Naive thymus-derived CD8-positive, alpha-beta T cell (primary cell): ENCODE data around the gene PRSS35. TPM values are rescaled to one million over a fixed set of nuclear protein-coding genes. Genes with fewer than 3 reads are reported as not detected.
"Not testable (repeated sequence)": the region's sequence is repeated elsewhere in the genome, so short reads cannot be mapped to it uniquely, and the experiment has no call there.

Experiments used
- ATAC-seq, 2 donors: fragments of 150-1000 bp; cut with Tn5 transposase in 1 of 2; sonication (Bioruptor Pico), chemical (Tn5 transposase) in 1 of 2; 1 replicate in 1 of 2; 2 replicates in 1 of 2; pipeline ENCODE4 v1.10.0; 2021; ENCODE audit warnings: mild to moderate bottlenecking in 2 of 2, moderate library complexity in 2 of 2
- POLR2A ChIA-PET: fragments of 350-600 bp; sonication (Branson Sonifier 250); formaldehyde crosslinking; loops from one replicate; lab custom pipeline; 2021; ENCODE audit warnings: antibody characterized with exemption; lab: Charles Lee
- DNase-seq, 10 donors: peaks; one replicate each; pipeline versions ENCODE4 v3.0.0 to v3.0.0-alpha.2; 2020 to 2022
- H3K27ac Mint-ChIP-seq, 10 donors: one replicate each; pipeline ENCODE4 v1.8.0; 2020 to 2022; ENCODE audit warnings: mild to moderate bottlenecking in 10 of 10, mixed read lengths in 10 of 10, moderate library complexity in 4 of 10, inconsistent platforms in 1 of 10
- H3K27me3 Mint-ChIP-seq, 5 donors: one replicate each; pipeline ENCODE4 v1.8.0; 2021 to 2022; ENCODE audit warnings: mixed read lengths in 5 of 5
- H3K36me3 Mint-ChIP-seq, 3 donors: one replicate each; pipeline ENCODE4 v1.8.0; 2020 to 2022; ENCODE audit warnings: mixed read lengths in 3 of 3, mild to moderate bottlenecking in 2 of 3, inconsistent platforms in 1 of 3
- H3K4me1 Mint-ChIP-seq, 4 donors: one replicate each; pipeline ENCODE4 v1.8.0; 2021 to 2022; ENCODE audit warnings: mixed read lengths in 4 of 4
- H3K4me3 Mint-ChIP-seq, 10 donors: one replicate each; pipeline ENCODE4 v1.8.0; 2020 to 2022; ENCODE audit warnings: mild to moderate bottlenecking in 10 of 10, mixed read lengths in 10 of 10, moderate library complexity in 6 of 10, inconsistent platforms in 1 of 10
- H3K9me3 Mint-ChIP-seq, 9 donors: one replicate each; pipeline ENCODE4 v1.8.0; 2020 to 2022; ENCODE audit warnings: mixed read lengths in 9 of 9, mild to moderate bottlenecking in 3 of 9, inconsistent platforms in 1 of 9, moderate library complexity in 1 of 9
- polyA plus RNA-seq, 3 donors: library from polyadenylated mRNA; unstranded; fragments of 300-500 nt; fragmentation: Illumina TruSeq; gene quantifications; one replicate each; pipeline ENCODE4 v1.2.3, GENCODE V29; 2021
- total RNA-seq, 8 experiments: library from RNA in 2 of 8; stranded (reverse) in 2 of 8; gene quantifications; one replicate each; pipeline ENCODE4 v1.2.3 and lab custom pipeline; 2021 to 2026

Gene PRSS35
- total RNA-seq (not detected), polyA plus RNA-seq (not detected), total RNA-seq (lab: John Stamatoyannopoulos, UW) (0 reads per million in 6 experiments)

- no peak within 1 kb of the TSS for H3K27ac Mint-ChIP-seq
- ATAC-seq, result peak in 1 of 2 donors; percentile 33
- no peaks in the 10 kb centered on the region for H3K36me3 Mint-ChIP-seq
- peak within 1 kb of the TSS in 9 of 10 donors; percentile 19 to 57 (median 50) for H3K4me3 Mint-ChIP-seq
- peaks cover 3 to 18% (median 13%) of the 10 kb centered on the region in 4 donors for H3K4me1 Mint-ChIP-seq
- DNase-seq, result peak in 1 of 10 donors; percentile 0
- POLR2A ChIA-PET, result no interaction called here
- H3K9me3 Mint-ChIP-seq, result no peaks in the 10 kb centered on the region
- peaks cover 18 to 71% (median 36%) of the 10 kb centered on the region in 5 donors for H3K27me3 Mint-ChIP-seq
Observed at GRCh38 chr6:83511901-83512681, at the start of gene PRSS35. Gene PRSS35 (plus strand): TSS chr6:83512534. CDS start chr6:83523442, 10,908 bp downstream.

GRCh38 chr6:83463886-83464285 is 48.4 kb upstream of the PRSS35 start:
- POLR2A ChIA-PET, result no interaction called here
- no peaks in the 10 kb centered on the region for H3K36me3 Mint-ChIP-seq
- peaks cover 0 to 3% (median 0%) of the 10 kb centered on the region in 9 donors for H3K9me3 Mint-ChIP-seq
- H3K27ac Mint-ChIP-seq, result no peak overlapping the region
- DNase-seq, result no peak
- H3K4me3 Mint-ChIP-seq, result no peak overlapping the region
- H3K4me1 Mint-ChIP-seq, result peaks cover 0 to 3% (median 0%) of the 10 kb centered on the region in 4 donors
- H3K27me3 Mint-ChIP-seq, result peaks cover 0 to 5% (median 0%) of the 10 kb centered on the region in 5 donors
- no peak for ATAC-seq

GRCh38 chr6:83464381-83465140 is 47.8 kb upstream of the PRSS35 start:
- POLR2A ChIA-PET, result no interaction called here
- Mint-ChIP-seq H3K27me3 (peaks cover 0 to 5% (median 0%) of the 10 kb centered on the region in 5 donors), H3K36me3 (no peaks in the 10 kb centered on the region), H3K4me1 (peaks cover 0 to 2% (median 0%) of the 10 kb centered on the region in 4 donors), H3K9me3 (peaks cover 0 to 3% (median 0%) of the 10 kb centered on the region in 9 donors), H3K4me3 (no peak overlapping the region), H3K27ac (no peak overlapping the region)
- ATAC-seq, result no peak
- DNase-seq, result no peak

- DNase-seq, result no peak
- no peaks in the 10 kb centered on the region for H3K4me1 Mint-ChIP-seq
- no peak for ATAC-seq
- no peaks in the 10 kb centered on the region for H3K36me3 Mint-ChIP-seq
- POLR2A ChIA-PET, result no interaction called here
- H3K27me3 Mint-ChIP-seq, result peaks cover 0 to 9% (median 3%) of the 10 kb centered on the region in 5 donors
- peaks cover 0 to 2% (median 0%) of the 10 kb centered on the region in 9 donors for H3K9me3 Mint-ChIP-seq
- H3K27ac Mint-ChIP-seq, result no peak overlapping the region
- no peak overlapping the region for H3K4me3 Mint-ChIP-seq
Observed at GRCh38 chr6:83466328-83466727, 46.0 kb upstream of the PRSS35 start.

GRCh38 chr6:83467620-83468036 is 44.7 kb upstream of the PRSS35 start:
- Mint-ChIP-seq H3K4me1 (no peaks in the 10 kb centered on the region), H3K4me3 (no peak overlapping the region), H3K9me3 (peaks cover 0 to 2% (median 0%) of the 10 kb centered on the region in 9 donors), H3K27me3 (peaks cover 0 to 20% (median 9%) of the 10 kb centered on the region in 5 donors), H3K27ac (no peak overlapping the region), H3K36me3 (no peaks in the 10 kb centered on the region)
- DNase-seq (no peak), ATAC-seq (no peak)
- POLR2A ChIA-PET, result no interaction called here

- Mint-ChIP-seq H3K4me3 (no peak overlapping the region), H3K9me3 (peaks cover 0 to 2% (median 0%) of the 10 kb centered on the region in 9 donors), H3K27ac (no peak overlapping the region), H3K27me3 (peaks cover 0 to 20% (median 8%) of the 10 kb centered on the region in 5 donors), H3K36me3 (no peaks in the 10 kb centered on the region), H3K4me1 (no peaks in the 10 kb centered on the region)
- DNase-seq (no peak), ATAC-seq (no peak)
- POLR2A ChIA-PET, result no interaction called here
Observed at GRCh38 chr6:83470001-83470400, 42.3 kb upstream of the PRSS35 start.

GRCh38 chr6:83470587-83470986 is 41.7 kb upstream of the PRSS35 start:
- Mint-ChIP-seq H3K4me3 (no peak overlapping the region), H3K9me3 (peaks cover 0 to 2% (median 0%) of the 10 kb centered on the region in 9 donors), H3K4me1 (no peaks in the 10 kb centered on the region), H3K36me3 (no peaks in the 10 kb centered on the region), H3K27ac (no peak overlapping the region), H3K27me3 (peaks cover 0 to 20% (median 8%) of the 10 kb centered on the region in 5 donors)
- POLR2A ChIA-PET, result no interaction called here
- ATAC-seq (no peak), DNase-seq (no peak)

GRCh38 chr6:83472767-83473166 is 39.6 kb upstream of the PRSS35 start:
- POLR2A ChIA-PET, result no interaction called here
- DNase-seq (no peak), ATAC-seq (no peak)
- peaks cover 0 to 2% (median 0%) of the 10 kb centered on the region in 9 donors for H3K9me3 Mint-ChIP-seq
- no peaks in the 10 kb centered on the region for H3K36me3 Mint-ChIP-seq
- H3K4me1 Mint-ChIP-seq, result no peaks in the 10 kb centered on the region
- no peak overlapping the region for H3K27ac Mint-ChIP-seq
- peaks cover 0 to 20% (median 8%) of the 10 kb centered on the region in 5 donors for H3K27me3 Mint-ChIP-seq
- H3K4me3 Mint-ChIP-seq, result no peak overlapping the region

- no peak for DNase-seq
- no peaks in the 10 kb centered on the region for H3K4me1 Mint-ChIP-seq
- no peak overlapping the region for H3K4me3 Mint-ChIP-seq
- H3K27me3 Mint-ChIP-seq, result peaks cover 0 to 20% (median 8%) of the 10 kb centered on the region in 5 donors
- no peaks in the 10 kb centered on the region for H3K36me3 Mint-ChIP-seq
- POLR2A ChIA-PET, result no interaction called here
- H3K27ac Mint-ChIP-seq, result no peak overlapping the region
- ATAC-seq, result no peak
- peaks cover 0 to 2% (median 0%) of the 10 kb centered on the region in 9 donors for H3K9me3 Mint-ChIP-seq
Observed at GRCh38 chr6:83474309-83474708, 38.0 kb upstream of the PRSS35 start.

- POLR2A ChIA-PET, result no interaction called here
- ATAC-seq (no peak), DNase-seq (no peak)
- Mint-ChIP-seq H3K4me3 (no peak overlapping the region), H3K27me3 (peaks cover 5 to 23% (median 9%) of the 10 kb centered on the region in 5 donors), H3K4me1 (no peaks in the 10 kb centered on the region), H3K9me3 (no peaks in the 10 kb centered on the region), H3K27ac (no peak overlapping the region), H3K36me3 (no peaks in the 10 kb centered on the region)
Observed at GRCh38 chr6:83476971-83477370, 35.4 kb upstream of the PRSS35 start.

GRCh38 chr6:83479389-83479788 is 32.9 kb upstream of the PRSS35 start:
- no peaks in the 10 kb centered on the region for H3K36me3 Mint-ChIP-seq
- H3K27me3 Mint-ChIP-seq, result peaks cover 2 to 16% (median 5%) of the 10 kb centered on the region in 5 donors
- no peak for DNase-seq
- no peak for ATAC-seq
- no peak overlapping the region for H3K4me3 Mint-ChIP-seq
- no peaks in the 10 kb centered on the region for H3K9me3 Mint-ChIP-seq
- no peaks in the 10 kb centered on the region for H3K4me1 Mint-ChIP-seq
- POLR2A ChIA-PET, result no interaction called here
- no peak overlapping the region for H3K27ac Mint-ChIP-seq

GRCh38 chr6:83480470-83480869 is 31.9 kb upstream of the PRSS35 start:
- Mint-ChIP-seq H3K9me3 (no peaks in the 10 kb centered on the region), H3K27me3 (peaks cover 2 to 16% (median 5%) of the 10 kb centered on the region in 5 donors), H3K27ac (no peak overlapping the region), H3K36me3 (no peaks in the 10 kb centered on the region), H3K4me3 (no peak overlapping the region), H3K4me1 (no peaks in the 10 kb centered on the region)
- POLR2A ChIA-PET, result no interaction called here
- ATAC-seq (no peak), DNase-seq (no peak)

- H3K4me1 Mint-ChIP-seq, H3K4me3 Mint-ChIP-seq, POLR2A ChIA-PET, H3K27ac Mint-ChIP-seq, ATAC-seq, H3K36me3 Mint-ChIP-seq, DNase-seq, H3K9me3 Mint-ChIP-seq: not testable (repeated sequence)
- H3K27me3 Mint-ChIP-seq, result peaks cover 2 to 16% (median 5%) of the 10 kb centered on the region in 5 donors
Observed at GRCh38 chr6:83481938-83482337, 30.4 kb upstream of the PRSS35 start.
